Measurements from ENCODE around the gene TSPAN17.

Gene TSPAN17

GRCh38 chr5:176632745-176633144 lies 14.5 kb upstream of the TSPAN17 start:
- DNase-seq (ENCODE audit: insufficient read length) (no peak), FAIRE-seq (no peak)
- no peak for TF ChIP-seq POLR2A (IDR thresholded peaks at IDR 0.05; ENCODE audit: low read depth, low read length)
- no peak for TF ChIP-seq TAF1 (IDR thresholded peaks at IDR 0.05; ENCODE audit: borderline replicate concordance, low read depth, low read length)
- TF ChIP-seq POLR2AphosphoS5 (IDR thresholded peaks at IDR 0.05; ENCODE audit: low read depth, low read length) = no peak

DNA sequence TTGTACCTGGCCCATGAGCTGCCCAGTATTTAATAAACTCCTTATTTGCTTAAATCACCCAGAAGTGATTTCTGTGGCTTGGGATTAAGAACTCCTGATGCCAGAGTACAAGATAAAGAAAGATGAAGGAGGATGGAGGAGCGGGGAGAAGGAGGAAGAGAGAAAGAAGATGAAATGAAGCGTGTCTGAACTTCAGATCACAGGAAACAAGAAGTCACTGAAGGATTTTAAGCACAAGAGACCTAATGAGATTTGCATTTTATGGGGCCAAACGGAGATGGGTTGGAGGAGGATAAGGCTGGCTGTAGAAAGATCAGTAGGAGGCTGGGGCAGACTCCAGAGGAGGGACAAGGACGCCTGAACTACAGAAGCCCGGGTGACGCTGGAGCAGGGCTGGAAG lies 13.7 kb upstream of the TSPAN17 start:
- TF ChIP-seq POLR2AphosphoS5 (IDR thresholded peaks at IDR 0.05; ENCODE audit: low read depth, low read length) (no peak), POLR2A (IDR thresholded peaks at IDR 0.05; ENCODE audit: low read depth, low read length) (no peak)
- FAIRE-seq (no peak), DNase-seq (ENCODE audit: insufficient read length) (no peak)

- no peak for FAIRE-seq
- TF ChIP-seq TAF1 (IDR thresholded peaks at IDR 0.05; ENCODE audit: borderline replicate concordance, low read depth, low read length) = no peak
- TF ChIP-seq POLR2A (IDR thresholded peaks at IDR 0.05; ENCODE audit: low read depth, low read length) = no peak
- TF ChIP-seq POLR2AphosphoS5 (IDR thresholded peaks at IDR 0.05; ENCODE audit: low read depth, low read length) = no peak
- no peak for DNase-seq (ENCODE audit: insufficient read length)
These were observed 10.9 kb upstream of the TSPAN17 start for GRCh38 chr5:176636426-176636825.

DNA sequence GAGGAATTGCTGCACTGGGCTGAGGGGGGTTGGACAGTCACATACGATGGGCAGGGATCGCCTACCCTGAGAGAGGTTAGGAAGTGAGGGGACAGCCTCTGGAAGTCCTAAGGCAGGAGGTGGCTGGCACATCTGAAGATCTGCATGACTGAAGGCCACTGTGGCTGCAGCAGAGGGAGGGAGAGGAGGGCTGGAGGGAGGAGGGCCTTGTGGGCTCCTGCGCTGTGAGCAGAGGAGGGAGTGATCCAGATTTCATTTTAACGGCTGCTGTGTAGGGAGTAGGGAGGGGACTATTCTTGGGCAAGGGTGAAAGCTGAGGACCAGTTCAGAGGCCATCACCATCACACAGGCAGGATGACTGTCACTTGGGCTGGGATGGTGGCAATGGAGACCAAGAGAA lies 9.7 kb upstream of the TSPAN17 start:
- FAIRE-seq (no peak), DNase-seq (ENCODE audit: insufficient read length) (no peak)
- TF ChIP-seq TAF1 (IDR thresholded peaks at IDR 0.05; ENCODE audit: borderline replicate concordance, low read depth, low read length) (no peak), POLR2AphosphoS5 (IDR thresholded peaks at IDR 0.05; ENCODE audit: low read depth, low read length) (no peak), POLR2A (IDR thresholded peaks at IDR 0.05; ENCODE audit: low read depth, low read length) (no peak)

DNA sequence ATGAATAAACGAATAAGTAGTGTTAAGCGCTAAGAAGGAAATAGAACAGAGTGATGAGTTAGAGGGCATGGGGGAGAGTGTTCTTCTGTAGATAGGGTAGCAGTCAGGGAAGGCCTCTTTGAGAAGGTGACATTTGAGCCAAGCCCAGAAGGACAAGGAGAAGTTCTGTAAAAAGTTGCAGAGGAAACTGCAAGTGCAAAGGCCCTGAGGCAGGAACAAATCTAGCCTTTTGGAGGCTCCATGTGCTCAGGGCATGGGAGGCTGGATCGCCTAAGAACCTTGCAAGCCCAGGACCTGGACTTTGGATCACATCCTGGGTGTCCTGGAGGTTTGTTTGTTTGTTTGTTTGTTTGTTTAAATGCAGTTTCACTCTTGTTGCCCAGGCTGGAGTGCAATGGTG lies 8.8 kb upstream of the TSPAN17 start:
- FAIRE-seq = no peak
- DNase-seq (ENCODE audit: insufficient read length) = no peak
- TF ChIP-seq POLR2A (IDR thresholded peaks at IDR 0.05; ENCODE audit: low read depth, low read length) (no peak), POLR2AphosphoS5 (IDR thresholded peaks at IDR 0.05; ENCODE audit: low read depth, low read length) (no peak), TAF1 (IDR thresholded peaks at IDR 0.05; ENCODE audit: borderline replicate concordance, low read depth, low read length) (no peak)

DNA sequence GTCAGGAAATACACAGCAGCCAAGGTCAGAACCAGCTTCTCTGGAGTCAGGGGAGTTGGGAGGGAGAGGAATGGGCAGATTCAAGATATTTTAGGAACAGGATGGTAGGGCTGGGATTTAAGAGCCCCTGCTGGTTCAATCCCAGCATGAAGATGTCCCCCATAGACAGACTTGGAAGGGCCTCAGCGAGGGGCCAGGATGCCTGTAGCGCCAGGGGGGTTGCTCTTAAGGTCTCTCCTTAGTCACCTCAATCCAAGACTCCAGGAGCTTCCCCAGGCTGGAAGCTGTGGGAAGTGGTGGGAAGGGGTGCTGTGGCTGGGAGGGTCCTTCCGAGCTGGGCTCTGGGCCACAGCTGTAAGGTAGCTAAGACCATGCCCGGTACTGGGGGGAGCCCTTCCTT lies 8.1 kb upstream of the TSPAN17 start:
- FAIRE-seq = no peak
- no peak for DNase-seq (ENCODE audit: insufficient read length)
- TF ChIP-seq POLR2AphosphoS5 (IDR thresholded peaks at IDR 0.05; ENCODE audit: low read depth, low read length) (no peak), POLR2A (IDR thresholded peaks at IDR 0.05; ENCODE audit: low read depth, low read length) (no peak), TAF1 (IDR thresholded peaks at IDR 0.05; ENCODE audit: borderline replicate concordance, low read depth, low read length) (no peak)

DNA sequence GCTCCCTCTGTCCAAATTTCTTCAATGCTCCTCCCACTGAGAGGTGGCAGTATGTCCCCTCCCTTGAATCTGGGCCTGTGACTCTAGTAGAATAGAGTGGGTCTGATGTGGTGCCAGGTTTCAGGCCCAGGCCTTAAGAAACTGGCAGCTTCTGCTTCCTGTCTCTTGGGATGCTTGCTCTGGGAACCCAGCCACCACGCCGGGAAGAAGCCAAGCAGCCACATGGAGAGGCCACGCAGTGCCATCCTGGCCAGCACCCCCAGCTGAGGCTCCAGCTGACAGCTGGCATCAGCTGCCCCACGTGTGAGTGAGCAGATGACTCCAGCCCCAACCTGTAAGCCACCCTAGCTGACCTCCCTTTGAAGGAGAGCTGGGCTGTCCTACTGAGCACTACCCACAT lies 7.3 kb upstream of the TSPAN17 start:
- FAIRE-seq = no peak
- TF ChIP-seq POLR2A (IDR thresholded peaks at IDR 0.05; ENCODE audit: low read depth, low read length) (no peak), TAF1 (IDR thresholded peaks at IDR 0.05; ENCODE audit: borderline replicate concordance, low read depth, low read length) (no peak), POLR2AphosphoS5 (IDR thresholded peaks at IDR 0.05; ENCODE audit: low read depth, low read length) (no peak)
- DNase-seq (ENCODE audit: insufficient read length) = no peak

DNA sequence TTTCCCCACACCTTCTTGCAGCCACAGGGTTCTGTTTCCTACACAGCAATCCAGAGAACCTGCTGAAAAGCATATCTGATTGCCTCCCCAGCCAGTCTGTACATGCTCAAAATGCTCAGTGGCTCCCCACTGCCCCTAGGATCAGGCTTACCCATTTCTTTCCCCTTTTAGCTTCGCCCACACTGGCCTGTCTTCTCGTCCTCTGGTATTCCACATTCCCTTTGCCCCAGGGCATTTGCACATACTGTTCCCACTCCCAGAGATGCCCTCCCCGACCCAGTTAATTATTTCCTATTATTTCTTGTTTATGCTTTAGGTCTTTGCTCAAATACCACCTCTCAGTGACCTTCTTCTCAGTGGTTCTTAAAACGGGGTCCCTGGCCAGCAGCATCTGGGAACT lies 6.7 kb upstream of the TSPAN17 start:
- no peak for TF ChIP-seq POLR2AphosphoS5 (IDR thresholded peaks at IDR 0.05; ENCODE audit: low read depth, low read length)
- no peak for TF ChIP-seq POLR2A (IDR thresholded peaks at IDR 0.05; ENCODE audit: low read depth, low read length)
- no peak for DNase-seq (ENCODE audit: insufficient read length)
- FAIRE-seq = no peak

DNA sequence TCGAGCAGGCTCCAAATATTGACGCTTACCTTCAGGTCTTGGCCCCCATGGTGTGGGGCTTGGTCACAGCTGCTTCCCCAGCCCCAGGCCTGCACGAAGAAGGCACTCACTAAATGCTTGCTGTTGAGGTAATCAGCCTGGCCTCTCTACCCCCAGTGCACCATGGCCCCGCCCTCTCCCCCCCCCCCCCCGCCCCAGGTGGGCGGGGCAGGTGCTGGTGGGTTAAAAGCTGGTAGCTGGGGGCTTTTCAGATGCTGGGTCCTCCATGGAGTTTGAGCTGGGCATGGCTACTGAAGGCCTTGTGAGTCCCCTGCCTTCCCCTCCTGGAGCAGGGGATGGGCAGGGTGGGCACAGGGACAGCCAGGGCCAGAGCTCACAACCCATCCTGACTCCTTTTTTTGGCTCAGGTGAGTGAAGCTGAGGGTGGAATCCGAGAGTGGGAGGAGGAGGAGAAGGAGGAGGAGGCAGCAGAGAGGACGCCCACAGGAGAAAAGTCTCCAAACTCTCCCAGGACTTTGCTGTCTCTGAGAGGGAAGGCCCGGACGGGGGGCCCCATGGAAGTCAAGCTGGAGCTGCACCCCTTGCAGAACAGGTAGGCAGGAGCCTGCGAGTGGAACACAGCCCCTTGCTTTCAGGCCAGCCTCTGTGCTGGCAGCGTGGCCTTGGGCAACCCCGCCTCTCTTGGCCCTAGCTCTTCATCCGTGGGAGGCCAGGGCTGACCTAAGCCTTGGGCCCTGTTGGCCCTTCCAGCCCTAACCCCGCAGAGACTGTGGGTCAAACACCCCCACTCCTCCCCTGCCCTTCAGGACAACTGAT lies 4.4 kb upstream of the TSPAN17 start:
- TF ChIP-seq POLR2A (IDR thresholded peaks at IDR 0.05; ENCODE audit: low read depth, low read length) (no peak), TAF1 (IDR thresholded peaks at IDR 0.05; ENCODE audit: borderline replicate concordance, low read depth, low read length) (no peak), POLR2AphosphoS5 (IDR thresholded peaks at IDR 0.05; ENCODE audit: low read depth, low read length) (no peak)
- FAIRE-seq (no peak), DNase-seq (ENCODE audit: insufficient read length) (no peak)

- FAIRE-seq (no peak), DNase-seq (ENCODE audit: insufficient read length) (no peak)
- TF ChIP-seq POLR2A (IDR thresholded peaks at IDR 0.05; ENCODE audit: low read depth, low read length) = no peak
- TF ChIP-seq POLR2AphosphoS5 (IDR thresholded peaks at IDR 0.05; ENCODE audit: low read depth, low read length) = no peak
- no peak for TF ChIP-seq TAF1 (IDR thresholded peaks at IDR 0.05; ENCODE audit: borderline replicate concordance, low read depth, low read length)
These were observed 3.6 kb upstream of the TSPAN17 start for GRCh38 chr5:176643491-176644219.

- no peak for DNase-seq (ENCODE audit: insufficient read length)
- TF ChIP-seq POLR2A (IDR thresholded peaks at IDR 0.05; ENCODE audit: low read depth, low read length) = no peak
- no peak for FAIRE-seq
These were observed 3.0 kb upstream of the TSPAN17 start for GRCh38 chr5:176644294-176644693.
